ENCODE measurements around the gene DIS3L2.

- TF ChIP-seq EZH2 (IDR thresholded peaks at IDR 0.05; ENCODE audit: low read depth, unreplicated experiment) (no peak), ZNF114 (CRISPR knock-in tag; IDR thresholded peaks at IDR 0.05) (no peak)
- TF ChIP-seq, protein P1, sequence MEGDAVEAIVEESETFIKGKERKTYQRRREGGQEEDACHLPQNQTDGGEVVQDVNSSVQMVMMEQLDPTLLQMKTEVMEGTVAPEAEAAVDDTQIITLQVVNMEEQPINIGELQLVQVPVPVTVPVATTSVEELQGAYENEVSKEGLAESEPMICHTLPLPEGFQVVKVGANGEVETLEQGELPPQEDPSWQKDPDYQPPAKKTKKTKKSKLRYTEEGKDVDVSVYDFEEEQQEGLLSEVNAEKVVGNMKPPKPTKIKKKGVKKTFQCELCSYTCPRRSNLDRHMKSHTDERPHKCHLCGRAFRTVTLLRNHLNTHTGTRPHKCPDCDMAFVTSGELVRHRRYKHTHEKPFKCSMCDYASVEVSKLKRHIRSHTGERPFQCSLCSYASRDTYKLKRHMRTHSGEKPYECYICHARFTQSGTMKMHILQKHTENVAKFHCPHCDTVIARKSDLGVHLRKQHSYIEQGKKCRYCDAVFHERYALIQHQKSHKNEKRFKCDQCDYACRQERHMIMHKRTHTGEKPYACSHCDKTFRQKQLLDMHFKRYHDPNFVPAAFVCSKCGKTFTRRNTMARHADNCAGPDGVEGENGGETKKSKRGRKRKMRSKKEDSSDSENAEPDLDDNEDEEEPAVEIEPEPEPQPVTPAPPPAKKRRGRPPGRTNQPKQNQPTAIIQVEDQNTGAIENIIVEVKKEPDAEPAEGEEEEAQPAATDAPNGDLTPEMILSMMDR (conservative IDR thresholded peaks at IDR 0.05; ENCODE audit: low read depth in 2 of 2), result no peak
Observed at GRCh38 chr2:232229911-232230310, 268.4 kb downstream of the DIS3L2 start.
